ENCODE results near the gene NAPG.

DNA sequence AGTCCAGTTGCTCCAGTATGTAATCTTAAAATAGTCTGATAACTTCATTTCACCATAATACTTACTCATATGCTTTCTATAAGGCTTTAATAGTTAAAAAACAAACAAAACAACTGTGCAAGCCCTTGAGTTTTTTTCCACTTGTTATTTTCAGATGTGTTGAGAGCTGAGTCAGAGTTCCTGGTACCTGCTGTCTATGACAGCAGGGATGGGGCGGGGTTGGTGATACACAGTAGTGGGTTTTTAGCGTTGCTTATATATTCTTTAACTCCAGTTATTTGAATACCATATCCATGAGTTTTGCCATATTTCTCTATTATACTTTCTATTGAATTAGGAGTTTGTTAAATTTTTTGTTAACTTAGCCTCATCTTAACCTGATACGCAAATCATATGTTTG, 5.0 kb downstream of the NAPG start:
- TF ChIP-seq, protein P1, sequence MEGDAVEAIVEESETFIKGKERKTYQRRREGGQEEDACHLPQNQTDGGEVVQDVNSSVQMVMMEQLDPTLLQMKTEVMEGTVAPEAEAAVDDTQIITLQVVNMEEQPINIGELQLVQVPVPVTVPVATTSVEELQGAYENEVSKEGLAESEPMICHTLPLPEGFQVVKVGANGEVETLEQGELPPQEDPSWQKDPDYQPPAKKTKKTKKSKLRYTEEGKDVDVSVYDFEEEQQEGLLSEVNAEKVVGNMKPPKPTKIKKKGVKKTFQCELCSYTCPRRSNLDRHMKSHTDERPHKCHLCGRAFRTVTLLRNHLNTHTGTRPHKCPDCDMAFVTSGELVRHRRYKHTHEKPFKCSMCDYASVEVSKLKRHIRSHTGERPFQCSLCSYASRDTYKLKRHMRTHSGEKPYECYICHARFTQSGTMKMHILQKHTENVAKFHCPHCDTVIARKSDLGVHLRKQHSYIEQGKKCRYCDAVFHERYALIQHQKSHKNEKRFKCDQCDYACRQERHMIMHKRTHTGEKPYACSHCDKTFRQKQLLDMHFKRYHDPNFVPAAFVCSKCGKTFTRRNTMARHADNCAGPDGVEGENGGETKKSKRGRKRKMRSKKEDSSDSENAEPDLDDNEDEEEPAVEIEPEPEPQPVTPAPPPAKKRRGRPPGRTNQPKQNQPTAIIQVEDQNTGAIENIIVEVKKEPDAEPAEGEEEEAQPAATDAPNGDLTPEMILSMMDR (conservative IDR thresholded peaks at IDR 0.05 in 1 of 2, IDR thresholded peaks at IDR 0.05 in 1 of 2; ENCODE audit: extremely low read depth in 1 of 2, insufficient read depth in 1 of 2, low read depth in 1 of 2, low read length in 2 of 2), result no peak
- TF ChIP-seq EZH2 (IDR thresholded peaks at IDR 0.05; ENCODE audit: borderline replicate concordance, low read length), result no peak
